ENCODE measurements around the gene JAM3.

Gene JAM3

GRCh38 chr11:134052395-134052987, 16.4 kb upstream of the JAM3 start:
- no peaks in the 10 kb centered on the region for H3K27me3 ChIP-seq (ENCODE audit: control insufficient read depth, insufficient read depth, low read length)
- no peak overlapping the region for H3K4me3 ChIP-seq (ENCODE audit: low read depth, low read length)
- peaks cover 15% of the 10 kb centered on the region for H3K4me1 ChIP-seq (ENCODE audit: control insufficient read depth, insufficient read depth, low read length)
- H3K9me3 ChIP-seq (ENCODE audit: control insufficient read depth, insufficient read depth, low read length): no peaks in the 10 kb centered on the region
- H3K36me3 ChIP-seq (ENCODE audit: control insufficient read depth, insufficient read depth, low read length): no peaks in the 10 kb centered on the region
- no peak overlapping the region for H3K9ac ChIP-seq (ENCODE audit: low read depth, low read length)

GRCh38 chr11:134052988-134053945, 15.6 kb upstream of the JAM3 start:
- Histone ChIP-seq H3K4me3 (ENCODE audit: low read depth, low read length) (no peak overlapping the region), H3K27me3 (ENCODE audit: control insufficient read depth, insufficient read depth, low read length) (no peaks in the 10 kb centered on the region), H3K9ac (ENCODE audit: low read depth, low read length) (no peak overlapping the region), H3K4me1 (ENCODE audit: control insufficient read depth, insufficient read depth, low read length) (peaks cover 15% of the 10 kb centered on the region), H3K36me3 (ENCODE audit: control insufficient read depth, insufficient read depth, low read length) (no peaks in the 10 kb centered on the region), H3K9me3 (ENCODE audit: control insufficient read depth, insufficient read depth, low read length) (no peaks in the 10 kb centered on the region)

GRCh38 chr11:134055029-134055428, 13.8 kb upstream of the JAM3 start:
- Histone ChIP-seq H3K9ac (ENCODE audit: low read depth, low read length) (no peak overlapping the region), H3K4me1 (ENCODE audit: control insufficient read depth, insufficient read depth, low read length) (peaks cover 10% of the 10 kb centered on the region), H3K27me3 (ENCODE audit: control insufficient read depth, insufficient read depth, low read length) (no peaks in the 10 kb centered on the region), H3K4me3 (ENCODE audit: low read depth, low read length) (no peak overlapping the region), H3K36me3 (ENCODE audit: control insufficient read depth, insufficient read depth, low read length) (no peaks in the 10 kb centered on the region), H3K9me3 (ENCODE audit: control insufficient read depth, insufficient read depth, low read length) (no peaks in the 10 kb centered on the region)

GRCh38 chr11:134060316-134060715, 8.6 kb upstream of the JAM3 start:
- H3K27me3 ChIP-seq (ENCODE audit: control insufficient read depth, insufficient read depth, low read length): no peaks in the 10 kb centered on the region
- no peaks in the 10 kb centered on the region for H3K9me3 ChIP-seq (ENCODE audit: control insufficient read depth, insufficient read depth, low read length)
- no peak overlapping the region for H3K9ac ChIP-seq (ENCODE audit: low read depth, low read length)
- peaks cover 2% of the 10 kb centered on the region for H3K4me1 ChIP-seq (ENCODE audit: control insufficient read depth, insufficient read depth, low read length)
- no peaks in the 10 kb centered on the region for H3K36me3 ChIP-seq (ENCODE audit: control insufficient read depth, insufficient read depth, low read length)
- no peak overlapping the region for H3K4me3 ChIP-seq (ENCODE audit: low read depth, low read length)

- H3K9ac ChIP-seq (ENCODE audit: low read depth, low read length): peak overlapping the region; percentile 28
- no peaks in the 10 kb centered on the region for H3K27me3 ChIP-seq (ENCODE audit: control insufficient read depth, insufficient read depth, low read length)
- H3K4me3 ChIP-seq (ENCODE audit: low read depth, low read length): no peak overlapping the region
- peaks cover 2% of the 10 kb centered on the region for H3K4me1 ChIP-seq (ENCODE audit: control insufficient read depth, insufficient read depth, low read length)
- no peaks in the 10 kb centered on the region for H3K9me3 ChIP-seq (ENCODE audit: control insufficient read depth, insufficient read depth, low read length)
- no peaks in the 10 kb centered on the region for H3K36me3 ChIP-seq (ENCODE audit: control insufficient read depth, insufficient read depth, low read length)
These were observed 6.4 kb upstream of the JAM3 start for GRCh38 chr11:134062265-134063123.

GRCh38 chr11:134063124-134063495, 5.8 kb upstream of the JAM3 start:
- Histone ChIP-seq H3K4me1 (ENCODE audit: control insufficient read depth, insufficient read depth, low read length) (peaks cover 2% of the 10 kb centered on the region), H3K4me3 (ENCODE audit: low read depth, low read length) (no peak overlapping the region), H3K9me3 (ENCODE audit: control insufficient read depth, insufficient read depth, low read length) (no peaks in the 10 kb centered on the region), H3K9ac (ENCODE audit: low read depth, low read length) (no peak overlapping the region), H3K27me3 (ENCODE audit: control insufficient read depth, insufficient read depth, low read length) (no peaks in the 10 kb centered on the region), H3K36me3 (ENCODE audit: control insufficient read depth, insufficient read depth, low read length) (no peaks in the 10 kb centered on the region)

GRCh38 chr11:134063991-134064747, 4.7 kb upstream of the JAM3 start:
- Histone ChIP-seq H3K4me3 (ENCODE audit: low read depth, low read length) (no peak overlapping the region), H3K27me3 (ENCODE audit: control insufficient read depth, insufficient read depth, low read length) (no peaks in the 10 kb centered on the region), H3K36me3 (ENCODE audit: control insufficient read depth, insufficient read depth, low read length) (no peaks in the 10 kb centered on the region), H3K9ac (ENCODE audit: low read depth, low read length) (no peak overlapping the region), H3K4me1 (ENCODE audit: control insufficient read depth, insufficient read depth, low read length) (peaks cover 2% of the 10 kb centered on the region), H3K9me3 (ENCODE audit: control insufficient read depth, insufficient read depth, low read length) (no peaks in the 10 kb centered on the region)

GRCh38 chr11:134065381-134065780, 3.5 kb upstream of the JAM3 start:
- H3K4me3 ChIP-seq (ENCODE audit: low read depth, low read length): no peak overlapping the region
- peaks cover 8% of the 10 kb centered on the region for H3K27me3 ChIP-seq (ENCODE audit: control insufficient read depth, insufficient read depth, low read length)
- no peaks in the 10 kb centered on the region for H3K36me3 ChIP-seq (ENCODE audit: control insufficient read depth, insufficient read depth, low read length)

GRCh38 chr11:134066943-134067885, 1.7 kb upstream of the JAM3 start:
- no peaks in the 10 kb centered on the region for H3K36me3 ChIP-seq (ENCODE audit: control insufficient read depth, insufficient read depth, low read length)
- H3K9me3 ChIP-seq (ENCODE audit: control insufficient read depth, insufficient read depth, low read length): no peaks in the 10 kb centered on the region
- H3K9ac ChIP-seq (ENCODE audit: low read depth, low read length): no peak overlapping the region
- no peak overlapping the region for H3K4me3 ChIP-seq (ENCODE audit: low read depth, low read length)
- H3K27me3 ChIP-seq (ENCODE audit: control insufficient read depth, insufficient read depth, low read length): peaks cover 11% of the 10 kb centered on the region
- H3K4me1 ChIP-seq (ENCODE audit: control insufficient read depth, insufficient read depth, low read length): peaks cover 2% of the 10 kb centered on the region

More at GRCh38 chr11:134065381-134065780, 3.5 kb upstream of the JAM3 start:
- Histone ChIP-seq H3K9ac (ENCODE audit: low read depth, low read length) (no peak overlapping the region), H3K4me1 (ENCODE audit: control insufficient read depth, insufficient read depth, low read length) (peaks cover 2% of the 10 kb centered on the region), H3K9me3 (ENCODE audit: control insufficient read depth, insufficient read depth, low read length) (no peaks in the 10 kb centered on the region)

GRCh38 chr11:134069426-134070341, 812 bp downstream of the JAM3 start:
- Histone ChIP-seq H3K4me1 (ENCODE audit: control insufficient read depth, insufficient read depth, low read length) (peaks cover 4% of the 10 kb centered on the region), H3K9me3 (ENCODE audit: control insufficient read depth, insufficient read depth, low read length) (no peaks in the 10 kb centered on the region), H3K27me3 (ENCODE audit: control insufficient read depth, insufficient read depth, low read length) (peaks cover 11% of the 10 kb centered on the region), H3K9ac (ENCODE audit: low read depth, low read length) (no peak overlapping the region), H3K4me3 (ENCODE audit: low read depth, low read length) (peak overlapping the region; percentile 67), H3K36me3 (ENCODE audit: control insufficient read depth, insufficient read depth, low read length) (no peaks in the 10 kb centered on the region)
